Neutrophil (primary cell): ENCODE data around the gene ADGRD1.

Source experiments
- H3K27ac ChIP-seq: fragments of 200-600 bp; sonication (generic); 2 replicates; pipeline ENCODE4 v1.5.1; 2016; ENCODE audit warnings: mild to moderate bottlenecking, moderate library complexity
- H3K27me3 ChIP-seq: fragments of 200-600 bp; sonication (generic); 2 replicates; pipeline ENCODE4 v1.6.0; 2016; ENCODE audit warnings: mild to moderate bottlenecking
- H3K36me3 ChIP-seq: fragments of 200-600 bp; sonication (generic); 2 replicates; pipeline ENCODE4 v1.5.1; 2017
- H3K4me1 ChIP-seq, 2 experiments: fragments of 200-600 bp in 1 of 2; sonication (generic) in 1 of 2; 1 replicate in 1 of 2; 2 replicates in 1 of 2; pipeline versions ENCODE4 v1.5.1 to v1.6.1; 2013 to 2016; ENCODE audit warnings: low read depth in 1 of 2, low read length in 1 of 2, mild to moderate bottlenecking in 1 of 2, moderate library complexity in 1 of 2; ENCODE audit not compliant: control insufficient read depth in 1 of 2, insufficient read depth in 1 of 2
- H3K4me3 ChIP-seq, 2 experiments: fragments of 200-600 bp in 1 of 2; sonication (generic) in 1 of 2; 1 replicate in 1 of 2; 2 replicates in 1 of 2; pipeline ENCODE4 v1.5.1; 2013 to 2016; ENCODE audit warnings: low read depth in 1 of 2, low read length in 1 of 2, mild to moderate bottlenecking in 1 of 2, moderate library complexity in 1 of 2
- H3K9me3 ChIP-seq: fragments of 200-600 bp; sonication (generic); 2 replicates; pipeline ENCODE4 v1.5.1; 2016
- CTCF ChIP-seq: fragments of 200-600 bp; sonication (generic); IDR thresholded peaks from 2 replicates; pipeline ENCODE4 v1.5.1; 2016; ENCODE audit warnings: antibody characterized with exemption

ADGRD1 gene

DNA sequence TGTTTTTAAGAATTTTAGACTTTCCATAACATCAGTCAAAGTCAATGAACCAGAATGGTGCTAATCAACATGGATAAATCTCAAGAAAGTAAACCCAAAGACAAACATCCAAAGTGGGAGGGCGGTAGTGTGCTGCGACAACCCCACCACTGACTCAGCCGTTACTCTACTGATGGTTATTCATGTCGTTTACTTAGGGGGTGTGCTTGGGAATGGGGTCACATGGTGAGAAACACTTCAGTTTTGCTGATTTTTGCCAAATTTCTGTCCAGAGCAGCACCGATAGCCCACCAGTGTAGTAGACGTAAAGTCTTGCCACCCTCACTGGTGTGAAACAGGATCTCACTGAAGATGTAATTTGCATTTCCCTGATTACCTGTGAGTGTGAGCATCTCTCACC lies 99.9 kb downstream of the ADGRD1 start:
- Histone ChIP-seq H3K27me3 (peaks cover 13% of the 10 kb centered on the region), H3K27ac (no peak overlapping the region)

GRCh38 chr12:131054345-131055092 lies 100.8 kb downstream of the ADGRD1 start:
- TF ChIP-seq CTCF = no peak
- Histone ChIP-seq H3K4me3 (no peak overlapping the region), H3K27me3 (peaks cover 13% of the 10 kb centered on the region), H3K9me3 (no peaks in the 10 kb centered on the region), H3K36me3 (no peaks in the 10 kb centered on the region), H3K4me1 (no peaks in the 10 kb centered on the region), H3K27ac (no peak overlapping the region)

More for the DNA sequence above, 99.9 kb downstream of the ADGRD1 start:
- TF ChIP-seq CTCF = no peak
- no peaks in the 10 kb centered on the region for H3K4me1 ChIP-seq
- H3K9me3 ChIP-seq = no peaks in the 10 kb centered on the region
- no peaks in the 10 kb centered on the region for H3K36me3 ChIP-seq
- H3K4me3 ChIP-seq = no peak overlapping the region

DNA sequence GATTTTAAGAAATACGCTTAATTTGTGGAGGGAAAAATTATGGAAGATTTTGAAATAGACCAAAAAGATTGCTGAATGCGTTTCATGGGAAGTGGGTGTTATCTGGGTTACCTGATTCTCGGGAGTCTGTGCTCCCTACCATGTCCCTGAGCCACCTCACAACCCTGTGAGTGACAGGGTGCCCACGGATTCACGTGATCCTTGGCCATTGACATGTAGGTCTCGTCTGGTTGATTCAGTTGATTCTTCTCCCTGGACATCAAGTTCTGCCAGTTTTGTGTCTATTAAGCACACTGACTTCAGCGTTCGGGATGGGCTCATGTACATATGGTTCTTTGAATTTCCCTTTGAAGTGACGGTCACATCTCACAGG lies 101.4 kb downstream of the ADGRD1 start:
- no peak overlapping the region for H3K4me3 ChIP-seq
- no peaks in the 10 kb centered on the region for H3K9me3 ChIP-seq
- no peaks in the 10 kb centered on the region for H3K36me3 ChIP-seq
- no peak for TF ChIP-seq CTCF
- no peaks in the 10 kb centered on the region for H3K4me1 ChIP-seq
- H3K27me3 ChIP-seq = peaks cover 16% of the 10 kb centered on the region
- H3K27ac ChIP-seq = no peak overlapping the region

DNA sequence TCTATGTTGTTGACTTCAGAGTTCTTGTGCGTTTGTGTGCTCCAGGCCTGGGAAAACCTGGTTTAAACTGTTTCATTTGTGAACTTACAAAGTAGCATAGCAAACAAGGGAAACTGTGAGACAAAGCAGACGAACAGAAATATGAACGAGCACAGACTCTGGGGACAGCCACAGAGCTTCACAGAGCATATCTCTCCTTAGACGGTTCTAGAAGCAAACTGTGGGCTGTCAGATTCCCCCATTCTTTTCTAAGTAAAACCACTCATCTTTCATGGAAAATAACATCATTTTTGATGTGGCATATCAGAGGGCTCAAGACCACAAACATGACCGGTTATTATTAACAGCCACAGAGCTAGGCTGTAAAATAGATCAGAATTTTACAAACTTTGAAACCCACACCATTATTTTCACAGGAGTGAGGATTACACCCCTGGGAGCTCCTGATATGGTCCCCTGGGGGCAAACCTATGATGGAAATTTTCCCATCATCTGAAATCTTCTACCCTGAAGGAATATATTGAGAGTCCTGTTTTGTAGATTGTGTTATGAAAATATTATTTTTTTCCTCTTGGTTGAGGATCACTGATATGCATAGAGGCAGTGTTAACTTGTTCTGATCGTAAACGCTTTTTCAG lies 102.0 kb downstream of the ADGRD1 start:
- Histone ChIP-seq H3K4me3 (no peak overlapping the region), H3K27ac (no peak overlapping the region), H3K36me3 (no peaks in the 10 kb centered on the region), H3K9me3 (no peaks in the 10 kb centered on the region), H3K27me3 (peaks cover 21% of the 10 kb centered on the region), H3K4me1 (no peaks in the 10 kb centered on the region)
- no peak for TF ChIP-seq CTCF

- H3K4me1 ChIP-seq = no peaks in the 10 kb centered on the region
- H3K9me3 ChIP-seq = no peaks in the 10 kb centered on the region
- TF ChIP-seq CTCF = no peak
- H3K27me3 ChIP-seq = peaks cover 21% of the 10 kb centered on the region
- H3K27ac ChIP-seq = no peak overlapping the region
- H3K36me3 ChIP-seq = no peaks in the 10 kb centered on the region
- H3K4me3 ChIP-seq = no peak overlapping the region
These were observed 102.9 kb downstream of the ADGRD1 start for GRCh38 chr12:131056626-131057025.
